NK-92 (cell line): Measurements from ENCODE around the gene TMEM11.

ENCODE experiments used
- DNase-seq: peaks from one replicate; lab custom pipeline; 2025; ENCODE audit not compliant: unreplicated experiment; lab: John Stamatoyannopoulos, UW

Gene TMEM11

DNA sequence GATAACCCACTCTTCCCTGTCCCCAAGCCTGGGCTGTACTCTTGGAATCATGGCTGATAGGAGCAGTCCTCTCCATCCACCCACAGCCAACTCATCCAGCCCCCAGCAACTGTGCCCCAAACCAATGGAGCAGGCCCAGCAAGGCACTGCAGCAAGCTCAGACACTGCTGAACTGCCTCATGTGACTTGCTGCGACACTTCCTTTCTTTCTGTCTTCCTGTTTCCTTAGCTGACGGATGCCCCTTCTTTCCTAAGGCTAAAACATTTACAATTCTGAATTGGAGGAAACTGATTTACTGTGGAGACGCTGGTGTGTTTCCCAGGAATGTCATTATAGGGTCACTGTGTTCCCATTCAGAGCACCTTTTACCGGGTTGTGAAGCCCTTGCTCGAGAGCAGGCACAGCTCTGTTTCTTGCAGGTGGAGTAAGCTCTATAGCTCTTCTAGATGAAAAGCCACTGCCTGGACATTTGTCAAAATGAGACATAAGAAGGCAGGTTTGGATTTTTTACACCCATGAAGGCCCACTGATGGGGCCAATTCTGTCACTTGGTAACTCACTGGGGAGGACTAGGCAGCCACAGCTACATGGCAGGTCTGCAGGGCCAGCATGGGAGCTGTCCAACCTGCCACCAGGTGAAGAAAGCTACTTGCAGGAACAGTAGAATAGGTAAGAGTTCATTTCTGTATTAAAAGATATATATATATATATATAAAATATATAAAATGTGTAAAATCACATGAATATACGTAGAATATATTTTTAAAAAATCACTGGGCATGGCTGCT is 27.4 kb downstream of the TMEM11 start:
- DNase-seq = no peak

DNA sequence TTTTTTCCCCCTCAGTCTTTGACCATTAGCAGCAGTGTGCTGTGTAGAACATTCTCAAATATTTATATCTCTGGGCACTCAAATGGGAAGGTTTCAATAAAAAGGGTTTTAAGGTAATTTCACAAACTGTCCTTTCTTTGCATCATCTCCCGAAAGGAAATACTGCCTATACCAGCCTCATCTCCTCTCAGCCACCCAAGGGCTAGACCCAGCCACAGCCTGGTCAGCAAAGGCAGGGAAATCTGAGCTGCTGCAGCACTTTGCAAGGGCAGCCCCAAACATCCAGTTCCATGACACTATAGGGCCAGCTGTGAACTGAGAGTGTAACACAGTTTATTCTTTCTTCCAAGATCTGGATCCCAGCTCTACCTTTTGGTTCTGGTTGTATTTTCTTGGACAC is 28.9 kb downstream of the TMEM11 start:
- DNase-seq = no peak

DNA sequence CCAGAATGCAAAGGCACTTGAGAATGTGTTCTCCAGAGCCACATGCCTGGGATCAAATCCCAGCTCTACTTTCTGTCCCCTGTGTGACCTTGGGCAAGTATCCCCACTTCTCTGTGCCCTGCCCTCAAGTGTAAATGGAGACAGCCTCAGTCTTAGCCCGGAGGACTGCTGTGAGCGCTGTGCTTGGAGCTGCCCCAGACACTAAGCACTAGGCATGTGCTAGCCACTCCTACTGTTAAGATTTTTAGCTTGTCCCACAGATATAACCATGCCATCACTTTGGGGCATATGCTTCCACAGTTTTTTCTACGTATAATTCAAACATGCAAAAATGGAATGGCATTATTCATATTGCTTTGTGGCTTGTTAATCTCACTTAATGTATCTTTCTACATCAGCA is 29.4 kb downstream of the TMEM11 start:
- DNase-seq = no peak

DNA sequence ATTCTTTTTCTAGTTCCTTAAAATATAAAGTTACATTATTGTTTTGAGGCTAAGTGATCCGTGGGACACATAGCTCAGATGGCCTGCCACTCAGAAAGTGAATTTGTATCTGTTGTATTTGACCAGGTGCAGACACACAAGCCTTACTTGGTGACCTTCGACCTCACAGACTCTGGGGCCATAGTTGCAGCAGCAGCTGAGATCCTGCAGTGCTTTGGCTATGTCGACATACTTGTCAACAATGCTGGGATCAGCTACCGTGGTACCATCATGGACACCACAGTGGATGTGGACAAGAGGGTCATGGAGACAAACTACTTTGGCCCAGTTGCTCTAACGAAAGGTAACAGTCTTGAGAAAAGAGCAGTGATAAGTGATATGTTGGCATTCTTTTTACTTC is 30.5 kb downstream of the TMEM11 start:
- no peak for DNase-seq

DNA sequence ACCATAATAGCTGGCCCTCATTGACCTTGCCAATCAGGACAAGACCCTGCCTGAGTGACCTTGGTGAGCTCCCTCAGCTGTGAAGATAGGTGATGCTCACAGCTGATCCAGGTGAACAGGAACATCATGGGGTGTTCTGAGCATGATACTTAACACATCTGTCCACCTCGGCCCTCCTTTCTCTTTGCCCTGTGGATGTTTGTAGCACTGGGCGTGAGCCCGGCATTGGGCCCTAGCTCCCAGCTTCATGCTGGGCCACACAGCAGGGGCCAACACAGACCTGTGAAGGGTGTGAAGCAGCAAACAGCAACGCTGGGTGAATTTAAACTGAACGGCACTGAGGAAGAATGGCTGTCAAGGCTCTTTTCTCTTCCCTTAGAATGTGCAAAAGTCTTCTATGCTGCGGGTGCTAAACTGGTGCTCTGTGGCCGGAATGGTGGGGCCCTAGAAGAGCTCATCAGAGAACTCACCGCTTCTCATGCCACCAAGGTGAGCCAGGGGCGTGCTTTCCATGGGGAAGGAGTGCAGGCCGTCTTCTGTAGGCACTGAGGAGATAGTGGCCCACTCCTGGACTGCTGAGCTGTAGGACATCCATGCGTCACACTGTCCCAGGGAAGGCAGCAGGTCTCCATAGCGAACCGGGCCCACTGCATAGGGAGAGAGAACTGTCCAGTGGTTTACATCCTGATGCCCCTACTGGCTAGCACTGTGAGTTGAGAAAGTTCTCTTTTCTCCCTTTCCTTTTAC is 35.9 kb downstream of the TMEM11 start:
- DNase-seq = no peak

DNA sequence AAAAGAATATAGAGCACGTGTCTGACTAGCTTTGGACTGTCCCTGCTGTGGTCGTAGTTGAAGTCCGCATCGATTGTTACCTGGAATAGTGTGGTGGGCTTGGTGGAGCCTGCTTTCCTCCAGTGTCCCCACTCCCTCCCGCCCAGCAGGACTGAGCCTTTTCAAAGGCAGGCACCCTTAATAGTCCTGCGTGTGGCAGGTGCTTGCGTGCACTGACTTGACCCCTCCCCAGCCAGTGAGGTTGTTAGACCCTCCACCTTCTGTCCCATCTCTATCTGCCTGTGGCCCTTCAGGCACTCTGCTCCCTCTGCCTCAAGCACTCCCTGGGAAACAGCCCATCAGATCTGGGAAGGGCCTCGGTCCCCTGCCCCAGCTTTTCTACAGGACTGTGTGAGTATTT is 36.6 kb downstream of the TMEM11 start:
- no peak for DNase-seq

DNA sequence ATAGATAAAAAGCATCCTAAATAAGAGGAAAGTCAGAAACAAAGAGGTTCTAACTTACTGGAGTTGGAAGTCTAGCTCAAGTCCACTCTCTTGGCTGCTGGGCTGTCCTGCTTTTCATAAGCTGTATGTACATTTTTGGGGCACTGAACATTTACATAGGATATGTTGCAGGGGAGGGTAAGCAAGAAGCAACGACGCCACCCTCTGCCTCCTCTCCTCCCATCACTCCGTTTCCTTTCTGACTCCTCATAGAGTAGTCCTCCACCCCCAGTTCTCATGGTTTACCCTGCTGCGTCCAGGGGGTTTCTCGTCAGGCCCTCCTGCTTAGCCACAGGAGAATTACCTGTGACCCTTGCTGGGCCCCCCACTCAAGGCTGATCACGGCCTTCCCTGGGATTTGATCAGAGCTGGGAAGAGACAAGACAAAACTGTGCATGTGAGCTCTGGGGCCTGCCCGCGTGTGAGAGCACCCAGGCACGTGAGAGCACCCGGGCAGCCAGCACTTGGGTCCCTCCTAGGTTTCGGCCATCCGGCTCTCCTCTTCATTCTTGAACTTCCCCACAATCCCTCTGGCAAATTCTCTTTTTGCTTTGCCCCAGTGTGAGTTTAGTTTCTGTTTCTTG is 37.1 kb downstream of the TMEM11 start:
- no peak for DNase-seq

DNA sequence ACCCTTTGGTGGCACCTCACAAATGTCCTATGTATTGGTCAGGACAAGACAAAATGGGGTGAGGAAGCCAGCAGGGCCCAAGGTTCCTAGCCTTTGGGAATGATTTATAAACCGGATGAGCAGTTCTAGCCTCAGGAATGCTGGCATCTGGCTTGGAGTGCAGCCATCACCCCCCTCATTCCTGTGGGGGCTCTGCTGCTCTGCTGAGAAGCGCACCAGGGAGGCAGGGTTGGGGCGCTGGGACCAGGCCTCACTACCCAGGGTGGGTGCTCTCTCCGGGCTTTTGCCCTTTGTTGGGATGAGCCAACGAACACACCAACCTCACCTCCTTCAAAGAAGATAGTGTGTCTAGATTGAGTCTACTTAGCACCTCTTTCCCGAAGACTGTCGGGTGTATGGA is 39.2 kb downstream of the TMEM11 start:
- no peak for DNase-seq

DNA sequence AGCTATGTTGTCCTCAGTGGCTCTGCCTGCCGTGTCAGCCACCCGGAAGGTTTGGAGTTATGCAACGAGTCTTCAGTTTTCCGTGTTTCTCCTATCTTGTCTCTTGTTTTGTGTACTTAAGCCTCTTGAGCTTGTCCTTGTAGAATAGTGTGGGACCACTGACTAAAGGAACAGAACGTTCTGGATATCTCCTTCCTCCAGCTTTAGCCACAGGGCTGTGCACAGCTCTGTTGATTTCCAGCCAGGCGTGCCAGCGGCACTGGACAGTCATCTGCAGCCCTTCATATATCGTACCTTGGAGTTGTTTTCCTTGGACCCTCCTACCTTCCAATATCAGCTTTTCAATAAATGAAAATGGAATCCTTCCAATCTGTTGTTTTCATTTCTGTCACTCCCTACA is 39.8 kb downstream of the TMEM11 start:
- DNase-seq = no peak

DNA sequence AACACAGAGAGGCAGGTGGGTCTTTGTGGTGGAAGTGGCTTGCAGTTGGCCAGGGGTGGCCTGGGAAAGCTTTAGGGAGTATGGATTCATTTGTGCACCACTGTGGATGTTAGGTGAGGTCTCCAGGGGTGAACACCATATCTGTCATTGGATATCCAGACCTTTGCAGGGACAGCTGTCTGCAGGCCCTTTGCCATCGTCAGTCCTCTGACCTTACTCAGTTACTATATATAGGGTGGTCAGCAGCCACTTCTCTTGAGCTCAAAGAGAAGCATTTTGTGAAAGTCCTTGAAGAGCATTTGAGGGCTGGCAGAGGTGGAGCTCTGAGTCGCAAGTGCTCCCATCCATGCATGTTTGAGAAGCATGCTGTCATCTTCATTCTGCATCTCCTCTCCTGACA is 40.4 kb downstream of the TMEM11 start:
- no peak for DNase-seq

DNA sequence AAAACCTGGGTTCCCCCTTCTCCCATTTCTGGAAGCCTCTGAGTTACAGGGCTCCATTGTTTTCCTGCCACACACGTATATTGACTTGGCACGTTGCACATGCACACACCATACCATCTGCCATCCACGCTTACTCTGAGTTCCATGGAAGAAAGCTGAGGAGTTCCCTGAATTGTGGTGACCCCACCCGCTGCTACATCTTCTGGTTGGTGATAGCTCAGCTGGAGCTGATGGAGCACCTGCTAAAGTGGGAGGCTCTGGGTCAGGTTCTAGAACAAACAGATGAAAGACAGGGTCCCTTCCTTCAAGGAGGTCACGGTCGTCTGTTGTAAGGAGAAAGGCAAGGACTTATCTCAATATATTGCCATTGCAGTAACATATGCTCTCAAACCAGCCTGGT is 41.1 kb downstream of the TMEM11 start:
- DNase-seq = no peak

DNA sequence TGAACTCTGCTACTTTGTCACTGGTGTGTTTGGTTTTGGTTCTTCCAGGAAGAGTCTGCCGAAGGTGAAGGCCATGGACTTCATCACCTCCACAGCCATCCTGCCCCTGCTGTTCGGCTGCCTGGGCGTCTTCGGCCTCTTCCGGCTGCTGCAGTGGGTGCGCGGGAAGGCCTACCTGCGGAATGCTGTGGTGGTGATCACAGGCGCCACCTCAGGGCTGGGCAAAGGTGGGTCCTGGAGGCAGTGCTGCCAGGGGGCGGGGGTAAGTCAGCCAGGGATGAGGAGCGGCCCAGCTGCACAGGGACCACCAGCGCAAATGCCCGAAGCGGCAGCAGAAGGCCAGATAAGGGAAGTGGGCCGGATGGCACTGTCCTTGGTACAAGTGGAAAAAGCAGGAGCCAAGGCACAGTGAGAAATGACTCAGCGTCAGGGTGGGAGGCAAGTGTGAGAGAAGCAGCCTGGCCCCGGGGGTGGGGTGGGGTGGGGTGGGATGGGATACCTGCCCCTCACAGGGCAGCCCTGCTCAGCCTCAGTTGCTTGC is 41.9 kb downstream of the TMEM11 start:
- DNase-seq = no peak

DNA sequence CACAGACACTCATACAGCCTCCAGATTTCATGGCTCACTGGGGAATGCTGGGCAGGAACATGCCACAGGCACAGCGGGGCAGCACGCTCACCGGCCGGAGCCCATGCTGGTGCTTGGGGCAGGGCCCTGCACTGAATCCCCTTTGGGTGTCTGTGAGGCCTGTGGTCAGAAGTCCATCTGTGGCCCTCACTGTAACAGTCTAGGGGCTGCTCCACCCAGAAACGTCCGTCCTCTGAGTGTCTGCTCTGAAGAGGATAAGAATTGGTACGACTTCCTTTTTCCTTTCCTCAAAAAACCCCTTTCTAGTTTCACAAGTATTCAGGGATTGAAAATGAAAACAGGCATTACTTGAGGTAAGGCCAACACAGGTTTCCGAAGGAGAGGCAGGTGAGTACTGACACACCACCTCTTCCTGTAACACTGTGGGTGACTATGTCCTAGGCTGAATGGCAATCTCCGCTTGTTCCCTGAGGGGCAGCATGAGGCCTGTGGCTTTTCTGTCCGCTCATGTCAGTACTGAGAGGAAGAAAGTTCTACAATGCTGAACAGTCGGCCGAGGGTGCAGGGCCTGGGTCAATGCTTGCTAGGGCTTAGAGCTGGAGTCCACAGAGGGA is 42.5 kb downstream of the TMEM11 start:
- DNase-seq = no peak

DNA sequence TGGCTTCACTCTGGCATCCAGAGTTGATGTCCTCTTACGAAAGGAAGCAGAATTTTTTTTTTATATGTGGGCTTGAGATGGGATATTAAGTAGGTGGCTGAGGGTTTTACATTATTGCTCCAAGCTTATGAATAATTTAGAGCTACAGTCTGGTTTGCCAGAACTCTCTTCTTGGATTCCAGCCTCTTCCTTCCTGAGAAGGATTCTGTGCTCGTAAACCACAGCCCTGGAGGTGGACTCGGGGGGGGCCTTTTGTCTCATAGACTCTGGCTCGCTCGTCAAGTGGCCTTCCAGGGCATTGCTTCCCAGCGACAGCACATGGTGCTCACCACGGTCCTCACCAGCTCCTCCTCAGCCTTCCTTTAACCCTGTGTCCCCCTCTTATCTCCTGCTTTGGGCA is 43.2 kb downstream of the TMEM11 start:
- no peak for DNase-seq

DNA sequence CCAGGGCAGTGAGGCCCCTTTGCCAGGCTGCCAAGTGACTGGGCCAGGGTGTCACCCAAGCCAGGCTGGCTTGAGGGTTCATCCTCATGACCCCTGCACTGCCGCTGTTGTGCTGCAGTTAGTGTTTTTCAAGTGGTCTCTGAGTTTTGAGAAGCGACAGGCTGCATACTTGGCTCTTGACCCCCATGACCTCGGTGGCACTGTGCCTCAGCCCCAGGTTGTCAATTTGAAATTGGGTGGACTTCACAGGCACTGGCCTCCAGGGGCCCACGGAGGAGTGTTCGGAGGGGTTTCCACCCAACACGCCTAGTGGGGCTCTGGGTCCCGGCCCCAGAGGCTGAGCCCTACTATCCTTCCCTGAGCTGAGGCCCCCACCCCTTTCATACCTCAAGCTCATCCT is 44.5 kb downstream of the TMEM11 start:
- no peak for DNase-seq

DNA sequence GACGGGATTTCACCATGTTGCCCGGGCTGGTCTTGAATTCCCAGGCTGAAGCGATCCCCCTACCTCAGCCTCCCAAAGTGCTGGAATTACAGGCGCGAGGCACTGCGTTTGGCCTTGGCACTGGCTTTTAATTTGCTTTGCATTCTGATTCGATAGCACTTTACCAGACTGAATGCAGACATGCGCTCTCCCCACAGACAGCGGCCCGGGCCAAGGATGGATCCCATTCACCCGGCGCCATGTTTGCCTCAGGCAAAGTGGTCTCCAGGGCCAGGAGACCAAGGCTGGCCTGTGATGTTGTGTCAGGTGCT is 45.5 kb downstream of the TMEM11 start:
- no peak for DNase-seq

DNA sequence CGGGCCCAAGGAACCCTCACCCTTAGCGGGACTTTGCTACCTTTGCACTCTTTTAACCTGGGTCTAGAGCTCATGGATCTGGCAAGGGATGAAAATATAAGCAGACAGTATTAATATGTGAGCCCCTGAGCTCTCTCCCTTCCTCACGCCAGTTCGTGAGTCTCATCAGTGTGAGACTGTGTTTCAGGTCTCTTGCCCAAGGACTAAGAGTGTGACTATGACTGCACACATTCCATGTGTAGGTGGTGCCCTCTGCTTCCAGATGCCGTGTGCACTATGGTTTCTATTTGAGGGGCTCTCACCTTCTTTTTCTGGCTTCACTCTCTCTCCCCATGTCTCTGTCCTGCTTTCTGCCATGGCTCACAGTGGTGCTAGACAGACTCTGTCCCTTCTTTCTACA is 46.7 kb downstream of the TMEM11 start:
- DNase-seq = no peak

DNA sequence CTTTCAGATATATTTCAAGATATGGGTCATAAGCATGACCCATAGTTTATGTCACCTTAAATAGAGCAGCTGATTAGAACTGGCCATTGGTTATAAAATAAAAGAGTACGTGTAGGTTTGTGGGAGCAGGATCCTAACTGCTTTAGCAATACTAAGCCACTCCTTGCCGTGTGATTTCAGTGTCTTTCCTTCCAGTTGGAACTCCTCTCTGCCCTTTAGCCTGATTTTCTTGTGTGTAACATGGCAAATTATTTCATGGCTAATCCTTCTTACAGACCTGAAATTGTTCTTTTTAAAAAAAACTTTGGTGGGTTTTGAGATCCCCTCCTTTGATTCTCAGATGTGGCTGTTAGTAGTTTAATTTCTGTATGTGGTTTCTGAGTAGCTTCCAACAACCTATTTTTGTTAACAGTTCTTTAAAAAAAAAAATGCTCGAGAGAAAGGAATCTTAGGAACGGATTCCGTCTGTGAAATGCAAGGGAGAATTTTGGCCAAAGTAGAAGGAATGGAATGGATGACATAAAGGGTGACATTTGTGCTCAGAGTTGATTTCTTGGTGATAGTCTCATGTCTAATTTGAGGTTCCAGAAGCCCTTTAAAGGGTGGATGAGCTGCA is 47.3 kb downstream of the TMEM11 start:
- DNase-seq = no peak

DNA sequence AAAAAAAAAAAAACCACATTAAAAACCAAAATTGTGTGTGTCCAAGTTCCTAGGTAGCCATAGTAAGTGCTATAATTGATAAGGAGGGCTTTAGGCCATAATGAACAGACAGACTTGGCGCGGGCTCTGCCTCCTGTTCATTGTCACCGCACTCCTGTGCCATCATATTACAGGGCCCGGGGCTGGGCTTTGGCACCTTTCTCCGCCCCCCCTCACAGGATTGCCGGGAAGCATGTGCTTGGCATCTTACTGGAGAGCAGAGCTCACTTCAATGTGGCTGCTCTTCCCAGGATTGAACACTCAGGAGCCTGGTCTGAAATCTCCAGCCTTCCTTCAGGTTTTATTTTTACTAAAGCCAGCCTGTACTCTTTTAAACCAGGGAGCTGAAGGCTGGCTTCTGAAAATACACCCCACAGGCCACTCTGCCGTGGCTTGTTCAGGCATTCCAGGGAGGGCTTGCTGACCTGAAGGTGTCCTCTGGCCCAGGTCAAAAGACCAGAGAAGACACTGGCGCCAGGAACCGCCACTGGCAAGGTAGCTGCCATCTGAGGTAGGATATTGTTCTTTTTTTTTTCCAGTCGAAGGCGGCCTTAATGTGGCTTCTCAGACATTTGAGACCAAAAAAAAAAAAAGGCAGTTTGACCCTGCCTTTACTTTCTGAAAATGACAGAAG is 47.9 kb downstream of the TMEM11 start:
- no peak for DNase-seq

DNA sequence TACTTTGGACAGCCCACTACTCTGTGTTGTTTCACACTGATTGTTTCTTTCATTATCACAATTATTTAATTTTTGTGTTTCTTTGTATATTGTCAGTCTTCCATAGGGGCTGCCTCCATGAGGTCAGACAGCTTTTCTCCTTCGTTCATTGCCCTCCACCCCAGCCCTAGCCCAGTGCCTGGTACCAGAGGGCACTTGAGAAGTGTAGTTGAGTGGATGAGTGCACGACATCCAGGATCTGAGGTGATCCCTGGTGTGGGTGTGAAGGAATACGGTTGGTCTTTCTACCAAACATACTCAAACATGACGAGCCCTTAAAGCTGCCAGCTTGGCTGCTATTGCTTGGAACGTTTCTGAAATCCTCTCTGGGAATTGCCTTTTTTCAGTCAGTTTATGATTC is 49.3 kb downstream of the TMEM11 start:
- no peak for DNase-seq

DNA sequence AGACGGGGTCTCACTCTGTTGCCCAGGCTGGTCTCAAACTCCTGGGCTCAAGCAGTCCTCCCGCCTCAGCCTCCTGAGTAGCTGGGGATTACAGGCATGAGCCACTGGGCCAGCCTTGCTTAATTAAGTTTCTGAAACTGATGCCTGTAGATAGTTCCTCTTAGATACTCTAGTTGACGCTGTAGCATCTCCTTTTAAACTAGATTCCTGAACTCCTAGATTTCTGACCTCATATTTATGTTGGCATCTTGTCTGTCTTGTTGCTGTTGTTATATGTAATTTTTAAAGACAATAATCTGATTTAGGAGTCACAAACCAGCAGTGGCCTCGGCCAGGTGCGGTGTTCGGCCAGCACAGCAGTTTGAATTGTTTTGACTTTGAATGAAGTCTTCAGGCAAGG is 49.7 kb downstream of the TMEM11 start:
- DNase-seq = no peak
